Prostate gland (tissue), 2 donors: Measurements from ENCODE around the gene KATNB1.

Source experiments
- POLR2A ChIP-seq: fragments of 450-650 bp; IDR thresholded peaks from one replicate; pipeline ENCODE4 v1.6.1; 2016; ENCODE audit warnings: antibody characterized with exemption, mild to moderate bottlenecking
- POLR2AphosphoS5 ChIP-seq: sonication (generic); formaldehyde crosslinking; IDR thresholded peaks from one replicate; pipeline ENCODE4 v1.6.1; 2017; ENCODE audit warnings: antibody characterized with exemption
- TF ChIP-seq, protein P1 (sequence below), 4 experiments: fragments of 200-600 bp in 2 of 4; fragments of 450-650 bp in 2 of 4; sonication (generic) in 2 of 4; IDR thresholded peaks; 1 replicate in 3 of 4; 2 replicates in 1 of 4; pipeline ENCODE4 v1.5.1; 2016 to 2019; ENCODE audit warnings: antibody characterized with exemption in 4 of 4, mild to moderate bottlenecking in 2 of 4, moderate library complexity in 2 of 4

DNA sequence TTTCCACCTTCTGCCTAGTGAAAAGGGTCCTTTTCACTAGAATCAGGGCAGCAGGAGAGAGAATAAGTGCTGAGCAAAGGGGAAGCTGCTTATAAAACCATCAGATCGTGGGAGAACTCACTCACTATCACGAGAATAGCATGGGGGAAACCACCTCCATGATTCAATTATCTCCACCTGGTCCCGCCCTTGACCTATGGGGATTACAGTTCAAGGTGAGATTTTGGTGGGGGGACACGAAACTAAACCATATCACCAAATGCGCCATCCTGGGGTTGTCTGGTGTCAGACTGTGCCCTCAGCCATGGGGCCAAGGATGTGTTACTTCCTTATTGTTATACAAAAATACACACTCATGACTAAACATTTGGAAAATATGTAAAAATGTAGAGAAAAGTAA is 10.4 kb upstream of the KATNB1 start:
- TF ChIP-seq, protein P1, sequence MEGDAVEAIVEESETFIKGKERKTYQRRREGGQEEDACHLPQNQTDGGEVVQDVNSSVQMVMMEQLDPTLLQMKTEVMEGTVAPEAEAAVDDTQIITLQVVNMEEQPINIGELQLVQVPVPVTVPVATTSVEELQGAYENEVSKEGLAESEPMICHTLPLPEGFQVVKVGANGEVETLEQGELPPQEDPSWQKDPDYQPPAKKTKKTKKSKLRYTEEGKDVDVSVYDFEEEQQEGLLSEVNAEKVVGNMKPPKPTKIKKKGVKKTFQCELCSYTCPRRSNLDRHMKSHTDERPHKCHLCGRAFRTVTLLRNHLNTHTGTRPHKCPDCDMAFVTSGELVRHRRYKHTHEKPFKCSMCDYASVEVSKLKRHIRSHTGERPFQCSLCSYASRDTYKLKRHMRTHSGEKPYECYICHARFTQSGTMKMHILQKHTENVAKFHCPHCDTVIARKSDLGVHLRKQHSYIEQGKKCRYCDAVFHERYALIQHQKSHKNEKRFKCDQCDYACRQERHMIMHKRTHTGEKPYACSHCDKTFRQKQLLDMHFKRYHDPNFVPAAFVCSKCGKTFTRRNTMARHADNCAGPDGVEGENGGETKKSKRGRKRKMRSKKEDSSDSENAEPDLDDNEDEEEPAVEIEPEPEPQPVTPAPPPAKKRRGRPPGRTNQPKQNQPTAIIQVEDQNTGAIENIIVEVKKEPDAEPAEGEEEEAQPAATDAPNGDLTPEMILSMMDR (IDR thresholded peaks at IDR 0.05), result no peak
- TF ChIP-seq POLR2A (no peak), POLR2AphosphoS5 (no peak)
